Activated CD8-positive, alpha-beta memory T cell treated with anti-CD3 and anti-CD28 coated beads for 4 hours (primary cell): Measurements from ENCODE around the gene EMC7.

Source experiments
- DNase-seq, 2 donors: peaks; one replicate each; pipeline ENCODE4 v3.0.0-alpha.2; 2020; ENCODE audit warnings: low read depth in 2 of 2

EMC7 gene

DNA sequence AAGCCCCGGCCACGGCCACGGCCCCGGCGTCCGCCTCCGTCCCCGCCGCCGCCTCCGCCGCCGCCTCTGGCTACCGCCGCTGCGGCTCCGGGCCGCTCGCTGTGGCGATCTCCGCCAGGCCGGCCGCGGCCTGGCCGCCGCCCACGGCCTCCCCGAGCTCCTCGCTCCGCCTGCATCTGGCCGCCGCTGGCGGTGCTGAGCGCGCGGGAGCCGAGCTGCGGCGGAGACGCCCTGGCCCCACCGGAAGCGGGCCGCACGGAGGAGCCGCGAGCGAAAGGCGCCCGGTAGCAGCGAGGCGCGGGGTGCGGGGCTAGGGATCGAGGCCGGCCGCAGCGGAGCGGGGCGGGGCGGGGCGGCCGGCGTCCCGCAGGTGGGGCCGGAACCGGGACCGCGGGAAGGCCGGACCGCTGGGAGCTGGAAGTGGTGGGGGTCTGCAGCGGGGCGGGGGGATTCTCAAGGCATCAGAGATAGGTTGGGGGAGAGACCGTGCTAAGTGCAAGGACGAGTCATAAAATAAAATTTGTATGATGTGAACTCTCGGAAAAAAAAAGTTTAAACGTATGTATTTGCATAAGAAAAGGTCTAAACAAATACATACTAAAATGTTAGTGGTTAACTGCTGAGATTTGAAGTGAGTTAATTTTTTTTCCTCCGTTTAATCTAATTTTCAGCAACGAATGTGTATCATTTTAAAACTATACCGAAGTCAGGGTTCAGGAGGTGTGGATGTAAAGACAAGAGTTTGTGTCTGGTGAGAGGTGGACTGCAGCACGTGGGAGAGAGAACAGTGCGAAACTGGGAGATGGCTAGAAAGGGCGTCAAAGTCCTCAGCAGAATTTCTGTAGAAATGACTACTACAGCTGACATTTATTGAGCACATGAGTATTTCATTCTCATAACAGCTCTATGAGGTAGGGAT is 62.5 kb downstream of the EMC7 start, which contains the start of gene AVEN:
Gene AVEN (minus strand): TSS at position 334 of the 919 bp plus-strand sequence. CDS start 158 bp downstream, at position 176.
- DNase-seq = peak; percentile 21 to 27

DNA sequence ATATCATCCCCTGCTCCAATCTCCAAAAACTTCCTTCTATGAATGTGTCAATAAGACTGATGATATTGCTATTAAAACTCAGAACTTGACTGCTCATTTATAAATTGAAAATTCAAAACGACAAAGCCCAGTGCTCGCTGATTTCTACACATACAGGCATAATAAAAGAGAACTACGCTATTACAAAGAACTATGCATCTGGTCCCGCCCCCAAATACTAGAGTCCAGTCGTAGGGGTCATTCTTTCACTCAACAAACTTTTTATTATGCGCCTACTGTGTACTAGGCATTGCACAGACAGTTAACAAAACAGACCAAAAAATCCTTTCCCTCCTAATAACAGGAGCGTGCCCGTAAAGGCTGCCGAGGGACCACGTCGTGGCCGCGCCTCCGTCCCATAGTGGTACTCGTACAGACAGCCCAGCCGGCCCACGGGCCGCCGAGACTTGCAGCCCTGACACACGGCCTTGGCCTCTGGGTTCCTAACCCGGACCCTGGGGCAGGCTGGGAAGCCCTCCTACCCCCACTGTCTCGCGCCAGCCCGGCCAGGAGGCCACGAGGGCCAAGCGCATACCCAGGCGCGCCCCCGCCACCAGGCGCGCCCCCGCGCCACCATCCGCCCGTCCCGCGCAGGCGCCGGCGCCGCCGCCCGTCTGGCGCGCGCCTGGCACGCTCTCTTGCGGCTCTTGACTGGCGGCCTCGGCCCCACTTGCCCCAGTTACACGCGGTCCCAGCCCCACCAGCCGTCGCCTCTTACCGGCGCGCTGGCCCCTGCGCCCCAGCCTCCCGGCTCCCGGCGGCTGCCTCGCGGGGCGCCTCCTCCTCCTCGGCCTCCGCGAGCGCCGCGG is 63.4 kb downstream of the EMC7 start:
- DNase-seq = peak; percentile 44 to 56
